ENCODE data around the gene MSLN.
"Not testable (repeated sequence)": the region's sequence is repeated elsewhere in the genome, so short reads cannot be mapped to it uniquely, and the experiment has no call there.

The MSLN gene

DNA sequence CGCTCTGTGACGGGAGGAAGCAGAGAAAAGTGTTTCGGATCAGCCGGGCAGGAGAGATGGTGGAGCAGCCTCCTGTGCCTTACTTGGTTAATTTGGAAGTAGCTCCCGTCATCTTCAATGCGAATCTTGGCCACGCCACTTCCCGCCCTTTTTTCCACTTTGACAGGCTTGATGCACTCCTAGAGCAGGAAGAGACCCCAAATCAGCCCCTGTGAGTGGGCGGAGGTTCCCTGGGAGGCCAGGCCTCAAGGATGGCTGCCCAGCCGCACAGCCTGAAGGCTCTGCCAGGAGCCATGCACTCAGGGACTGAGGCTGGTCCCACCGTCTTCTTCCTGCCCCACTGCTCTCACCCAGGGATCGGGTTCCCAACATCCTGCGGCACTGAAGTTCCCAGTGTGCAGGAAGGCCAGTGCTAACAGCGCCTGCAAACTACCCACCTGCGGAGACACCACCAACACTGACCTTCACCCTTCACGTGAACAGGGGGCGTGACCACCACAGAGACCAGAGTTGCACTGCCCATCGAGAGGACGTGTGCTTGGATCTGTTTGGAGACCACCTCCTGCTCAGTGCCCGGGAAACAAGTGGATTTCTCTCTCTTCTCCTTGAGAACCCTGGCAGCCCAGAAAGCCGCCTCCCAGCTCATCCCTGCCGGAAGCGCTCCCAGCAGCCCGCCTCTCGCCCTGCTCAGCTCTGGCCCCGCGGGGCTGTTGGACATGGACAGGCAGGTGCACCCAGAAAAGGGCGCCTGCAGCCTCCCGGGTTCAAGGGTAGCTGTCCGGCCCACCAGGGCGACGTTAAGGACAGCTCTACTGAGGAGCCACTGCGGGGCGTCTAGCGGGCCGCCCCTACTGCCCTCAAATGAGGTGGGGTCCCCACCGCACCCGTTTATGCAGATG lies 20.7 kb upstream of the MSLN start:
- ChIA-PET CTCF (interaction anchor here (0.7 to 5.0 kb wide), 12 partner anchors 8 to 64 kb away, joined by 3 to 15 read pairs (median 6); partner anchors contain the start of genes CHTF18, METRN and RPUSD1), POLR2A (no interaction called here)
- no peak for DNase-seq (ENCODE audit: extremely low spot score)
- TF ChIP-seq, protein P1, sequence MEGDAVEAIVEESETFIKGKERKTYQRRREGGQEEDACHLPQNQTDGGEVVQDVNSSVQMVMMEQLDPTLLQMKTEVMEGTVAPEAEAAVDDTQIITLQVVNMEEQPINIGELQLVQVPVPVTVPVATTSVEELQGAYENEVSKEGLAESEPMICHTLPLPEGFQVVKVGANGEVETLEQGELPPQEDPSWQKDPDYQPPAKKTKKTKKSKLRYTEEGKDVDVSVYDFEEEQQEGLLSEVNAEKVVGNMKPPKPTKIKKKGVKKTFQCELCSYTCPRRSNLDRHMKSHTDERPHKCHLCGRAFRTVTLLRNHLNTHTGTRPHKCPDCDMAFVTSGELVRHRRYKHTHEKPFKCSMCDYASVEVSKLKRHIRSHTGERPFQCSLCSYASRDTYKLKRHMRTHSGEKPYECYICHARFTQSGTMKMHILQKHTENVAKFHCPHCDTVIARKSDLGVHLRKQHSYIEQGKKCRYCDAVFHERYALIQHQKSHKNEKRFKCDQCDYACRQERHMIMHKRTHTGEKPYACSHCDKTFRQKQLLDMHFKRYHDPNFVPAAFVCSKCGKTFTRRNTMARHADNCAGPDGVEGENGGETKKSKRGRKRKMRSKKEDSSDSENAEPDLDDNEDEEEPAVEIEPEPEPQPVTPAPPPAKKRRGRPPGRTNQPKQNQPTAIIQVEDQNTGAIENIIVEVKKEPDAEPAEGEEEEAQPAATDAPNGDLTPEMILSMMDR (IDR thresholded peaks at IDR 0.05; ENCODE audit: control extremely low read depth, extremely low read depth, low read depth, missing control alignments) = no peak

DNA sequence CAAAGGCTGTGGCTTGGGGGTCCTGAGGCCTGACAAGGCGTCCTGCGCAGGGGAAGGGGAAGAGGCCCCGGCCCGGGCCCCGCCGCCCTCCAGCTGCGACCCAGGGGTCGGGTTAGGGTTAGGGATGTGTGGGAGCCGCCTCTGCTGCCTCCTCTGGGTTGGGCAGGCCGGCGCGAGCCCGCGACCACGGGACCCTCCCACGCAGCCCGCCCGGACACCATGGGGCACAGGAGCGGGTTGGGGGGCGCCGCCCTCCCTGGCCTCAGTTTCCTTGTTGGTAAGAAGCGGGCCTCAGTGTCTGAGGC lies 20.1 kb upstream of the MSLN start:
- no peak for DNase-seq (ENCODE audit: extremely low spot score)
- POLR2A ChIA-PET = no interaction called here
- CTCF ChIA-PET = interaction anchor here (0.7 to 5.0 kb wide), 12 partner anchors 9 to 64 kb away, joined by 3 to 15 read pairs (median 6); partner anchors contain the start of genes CHTF18, METRN and RPUSD1
- TF ChIP-seq, protein P1 (IDR thresholded peaks at IDR 0.05; ENCODE audit: control extremely low read depth, extremely low read depth, low read depth, missing control alignments) = no peak

DNA sequence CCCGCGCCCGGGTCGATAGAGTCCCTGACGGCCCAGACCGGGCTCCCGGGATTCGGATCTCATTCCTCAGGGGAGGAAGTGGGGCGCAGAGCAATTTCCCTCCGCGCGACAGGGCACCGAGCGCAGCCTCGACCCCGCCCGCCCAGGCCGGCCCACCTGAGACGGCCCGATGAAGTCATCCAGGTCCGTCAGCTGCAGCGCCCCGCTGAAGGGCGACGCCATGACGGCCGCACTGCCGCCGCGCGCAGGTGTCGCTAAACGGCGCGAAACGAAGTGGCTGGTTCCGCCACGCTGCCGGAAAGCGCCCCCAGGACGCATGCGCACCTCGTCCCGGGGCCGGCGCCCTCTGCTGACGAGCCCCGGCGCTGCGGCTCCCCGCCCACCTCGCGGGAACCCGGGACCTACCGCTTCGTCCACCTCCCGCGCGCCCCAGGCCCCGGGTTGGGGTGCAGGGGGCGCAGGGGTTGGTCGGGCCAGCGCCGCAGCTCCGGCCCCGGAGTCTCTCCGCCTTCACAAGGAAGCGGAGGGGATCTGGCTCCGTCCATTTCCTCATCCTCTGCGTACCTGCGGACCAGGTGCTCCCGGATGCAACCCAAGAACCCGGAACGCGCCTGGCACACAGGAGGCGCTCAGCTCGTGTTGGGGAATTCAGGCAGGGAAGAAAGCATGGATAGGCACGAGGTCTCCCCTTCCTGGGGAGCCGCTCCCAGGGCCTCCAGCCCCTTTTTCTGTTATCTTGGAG lies 19.6 kb upstream of the MSLN start, which contains the start of gene CIAO3:
TSS of gene CIAO3 (minus strand) at position 234 of the 742 bp plus-strand sequence. CDS start at position 222, 12 bp downstream.
- DNase-seq (ENCODE audit: extremely low spot score) = peak; percentile 95
- POLR2A ChIA-PET = interaction anchor here (0.7 kb wide), 1 partner anchor 1413 kb away, joined by 3 read pairs; no protein-coding TSS in a partner anchor
- CTCF ChIA-PET = interaction anchor here (0.7 to 5.0 kb wide), 14 partner anchors 9 to 63 kb away, joined by 3 to 15 read pairs (median 6); partner anchors contain the start of genes CHTF18, METRN and RPUSD1
- TF ChIP-seq, protein P1 (IDR thresholded peaks at IDR 0.05; ENCODE audit: control extremely low read depth, extremely low read depth, low read depth, missing control alignments) = peak; percentile 96

DNA sequence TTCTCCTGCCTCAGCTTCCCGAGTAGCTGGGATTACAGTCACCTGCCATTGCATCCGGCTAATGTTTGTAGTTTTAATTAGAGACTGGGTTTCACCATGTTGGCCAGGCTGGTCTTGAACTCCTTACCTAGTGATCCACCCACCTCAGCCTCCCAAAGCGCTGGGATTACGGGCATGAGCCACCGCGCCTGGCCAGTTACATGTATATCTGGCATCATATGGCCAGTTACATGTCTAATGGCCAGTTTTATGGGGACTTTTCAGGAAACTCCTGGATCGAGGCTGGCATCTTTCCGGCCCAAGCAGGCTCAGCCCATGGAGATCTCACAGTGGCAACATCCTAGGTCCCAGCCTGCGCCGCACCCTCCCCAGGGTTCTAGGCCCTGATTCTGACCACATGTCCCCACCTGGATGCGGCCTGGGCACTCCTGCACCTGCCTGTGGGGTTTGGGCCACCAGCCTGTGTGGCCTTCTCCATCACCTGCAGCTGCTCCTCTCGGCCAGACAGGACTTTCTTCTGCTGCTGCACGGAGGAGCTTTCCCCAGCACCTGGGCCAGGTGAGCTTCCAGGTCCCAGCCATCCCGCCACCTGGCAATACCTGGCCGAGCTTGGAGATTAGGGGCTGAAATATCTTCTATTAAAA lies 18.4 kb upstream of the MSLN start:
- TF ChIP-seq, protein P1 (IDR thresholded peaks at IDR 0.05; ENCODE audit: control extremely low read depth, extremely low read depth, low read depth, missing control alignments) = no peak
- POLR2A ChIA-PET = interaction anchor here (0.7 kb wide), 1 partner anchor 314 kb away, joined by 5 read pairs; no protein-coding TSS in a partner anchor
- CTCF ChIA-PET = interaction anchor here (0.8 to 5.0 kb wide), 5 partner anchors 12 to 43 kb away, joined by 3 to 15 read pairs (median 6); no protein-coding TSS in a partner anchor
- DNase-seq (ENCODE audit: extremely low spot score) = no peak

DNA sequence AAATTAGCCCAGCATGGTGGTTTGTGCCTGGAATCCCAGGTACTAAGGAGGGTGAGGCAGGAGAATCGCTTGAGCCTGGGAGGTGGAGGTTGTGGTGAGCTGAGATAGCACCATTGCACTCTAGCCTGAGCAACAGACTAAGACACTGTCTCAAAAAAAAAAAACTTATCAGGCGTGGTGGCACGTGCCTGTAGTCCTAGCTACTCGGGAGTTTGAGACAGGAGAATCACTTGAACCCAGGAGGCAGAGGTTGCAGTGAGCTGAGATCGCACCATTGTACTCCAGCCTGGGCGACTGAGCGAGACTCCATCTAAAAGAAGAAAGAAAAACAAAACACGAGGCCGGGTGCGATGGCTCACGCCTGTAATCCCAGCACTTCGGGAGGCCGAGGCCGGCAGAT lies 17.6 kb upstream of the MSLN start:
- CTCF ChIA-PET = interaction anchor here (1.0 to 5.0 kb wide), 5 partner anchors 13 to 42 kb away, joined by 4 to 15 read pairs (median 6); partner anchors contain the start of gene ANTKMT
- POLR2A ChIA-PET; DNase-seq (ENCODE audit: extremely low spot score): not testable (repeated sequence)

DNA sequence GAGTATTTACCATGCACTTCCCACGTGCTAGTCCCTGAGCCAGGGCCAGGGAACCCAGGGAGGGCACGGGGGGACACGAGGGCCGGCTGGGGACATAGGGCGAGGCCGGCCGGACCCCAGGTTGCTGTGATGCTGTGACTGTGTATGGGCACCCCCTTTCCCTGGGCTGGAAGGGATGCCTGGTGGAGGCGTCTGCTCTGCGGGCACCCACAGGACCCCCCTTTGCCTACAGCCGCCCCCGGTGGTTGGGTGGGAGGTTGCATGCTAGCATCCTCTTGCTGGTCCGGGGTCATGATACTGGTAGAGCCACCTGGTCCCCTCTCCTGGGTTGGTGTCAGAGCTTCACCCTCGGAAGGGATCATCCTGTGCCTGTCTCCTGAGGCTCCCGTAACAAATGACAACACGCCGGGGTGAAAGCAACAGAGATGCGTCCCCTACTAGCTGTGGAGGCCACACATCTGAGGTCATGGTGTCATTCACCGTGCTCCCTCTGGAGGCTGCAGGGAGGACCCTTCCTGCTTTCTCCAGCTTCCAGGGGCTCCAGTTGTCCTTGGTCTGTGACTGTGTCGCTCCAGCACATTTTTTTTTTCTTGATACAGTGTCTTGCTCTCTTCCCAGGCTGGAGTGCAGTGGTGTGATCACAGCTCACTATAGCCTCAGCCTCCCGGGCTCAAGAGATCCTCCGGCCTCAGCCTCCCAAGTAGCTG lies 16.6 kb upstream of the MSLN start:
- no peak for DNase-seq (ENCODE audit: extremely low spot score)
- POLR2A ChIA-PET = no interaction called here
- TF ChIP-seq, protein P1 (IDR thresholded peaks at IDR 0.05; ENCODE audit: control extremely low read depth, extremely low read depth, low read depth, missing control alignments) = no peak
- CTCF ChIA-PET = interaction anchor here (1.0 to 5.0 kb wide), 4 partner anchors 24 to 41 kb away, joined by 4 to 15 read pairs (median 6); partner anchors contain the start of gene ANTKMT
